GM12878 (cell line): Measurements from ENCODE around the gene CRIM1. TPM values are rescaled to one million over a fixed set of nuclear protein-coding genes. Genes with fewer than 3 reads are reported as not detected.

Experiments
- ATAC-seq: fragments of 200-7000 bp; cut with Tn5 transposase; 3 replicates; pipeline ENCODE4 v1.9.1; 2020; ENCODE audit warnings: mild to moderate bottlenecking, moderate library complexity
- BruUV-seq: library from RNA; stranded (reverse); fragments of 400-500 nt; replicated peaks from 2 replicates; lab custom pipeline; 2021; lab: Mats Ljungman, UMichigan
- CTCF ChIA-PET: fragments of 300-600 bp; sonication (Branson Sonifier 250); formaldehyde crosslinking; extraction: SDS; loops from one replicate; lab custom pipeline; 2021; ENCODE audit warnings: inconsistent platforms; lab: Yijun Ruan, JAX
- POLR2A ChIA-PET: fragments of 350-600 bp; formaldehyde crosslinking; extraction: SDS; loops from one replicate; lab custom pipeline; 2021; ENCODE audit warnings: inconsistent platforms; lab: Charles Lee
- RAD21 ChIA-PET: fragments of 300-600 bp; sonication (Branson Sonifier 250); formaldehyde crosslinking; loops from one replicate; lab custom pipeline; 2023; ENCODE audit warnings: antibody characterized with exemption; ENCODE audit not compliant: unreplicated experiment; lab: Charles Lee
- SMC1A ChIA-PET: fragments of 300-600 bp; sonication (Branson Sonifier 250); formaldehyde crosslinking; loops from one replicate; lab custom pipeline; 2023; ENCODE audit not compliant: unreplicated experiment, uncharacterized antibody; lab: Charles Lee
- DNase-seq: peaks from one replicate; pipeline ENCODE4 v3.0.0-alpha.2; 2011; ENCODE audit warnings: low read depth, low spot score
- FAIRE-seq: peaks from 3 replicates; lab custom pipeline; 2011; peaks lifted over from hg19 to GRCh38; lab: Jason Lieb, UNC
- H2AFZ ChIP-seq: 2 replicates; pipeline ENCODE4 v1.6.0; 2011; ENCODE audit warnings: low read depth, low read length, control low read depth; ENCODE audit not compliant: control insufficient read depth
- H3K27ac ChIP-seq: 2 replicates; pipeline ENCODE4 v1.5.1; 2011; ENCODE audit warnings: control low read depth; ENCODE audit not compliant: control insufficient read depth, insufficient read depth
- H3K27me3 ChIP-seq, 2 experiments: replicated peaks in 1 of 2; 2 replicates each; pipeline versions ENCODE4 v1.6.0 to v1.6.1; 2011; ENCODE audit warnings: low read length in 1 of 2; ENCODE audit not compliant: control insufficient read depth in 2 of 2, insufficient read depth in 2 of 2
- H3K36me3 ChIP-seq, 2 experiments: 2 replicates each; pipeline ENCODE4 v1.5.1; 2011; ENCODE audit warnings: low read length in 1 of 2; ENCODE audit not compliant: control insufficient read depth in 2 of 2, insufficient read depth in 2 of 2
- H3K4me1 ChIP-seq: 2 replicates; pipeline ENCODE4 v1.6.1; 2011; ENCODE audit warnings: mild to moderate bottlenecking, low read length, moderate library complexity, mixed read lengths; ENCODE audit not compliant: control insufficient read depth, insufficient read depth
- H3K4me2 ChIP-seq: 2 replicates; pipeline ENCODE4 v1.6.0; 2011; ENCODE audit warnings: control low read depth; ENCODE audit not compliant: control insufficient read depth, insufficient read depth
- H3K4me3 ChIP-seq: fragments of 200-600 bp; sonication (generic); 2 replicates; pipeline ENCODE4 v1.5.1; 2016
- H3K79me2 ChIP-seq: 2 replicates; pipeline ENCODE4 v1.6.0; 2011; ENCODE audit warnings: low read length; ENCODE audit not compliant: control insufficient read depth, insufficient read depth
- H3K9ac ChIP-seq: 2 replicates; pipeline ENCODE4 v1.8.0; 2011; ENCODE audit warnings: low read length, control low read depth, mixed read lengths; ENCODE audit not compliant: control insufficient read depth, insufficient read depth
- H3K9me3 ChIP-seq: replicated peaks from 3 replicates; pipeline ENCODE4 v1.5.1; 2011; ENCODE audit warnings: mild to moderate bottlenecking, low read length; ENCODE audit not compliant: control insufficient read depth, insufficient read depth
- H4K20me1 ChIP-seq: 2 replicates; pipeline ENCODE4 v1.6.0; 2011; ENCODE audit not compliant: control insufficient read depth, insufficient read depth
- BCLAF1 ChIP-seq: fragments of 450-650 bp; IDR thresholded peaks from 2 replicates; pipeline ENCODE4 v1.6.1; 2017; ENCODE audit warnings: antibody characterized with exemption, mild to moderate bottlenecking, moderate library complexity
- FOS ChIP-seq: IDR thresholded peaks from 3 replicates; pipeline ENCODE4 v1.6.1; 2011; ENCODE audit warnings: borderline replicate concordance; ENCODE audit not compliant: insufficient read length; ENCODE audit errors: extremely low read depth
- MYB ChIP-seq: fragments of 150-350 bp; IDR thresholded peaks from 2 replicates; pipeline ENCODE4 v1.6.1; 2014; ENCODE audit warnings: mild to moderate bottlenecking, low read depth, low read length, borderline replicate concordance
- MYC ChIP-seq: IDR thresholded peaks from 2 replicates; pipeline ENCODE4 v1.6.1; 2011; ENCODE audit warnings: mild to moderate bottlenecking, low read length, moderate library complexity, inconsistent platforms; ENCODE audit not compliant: insufficient read depth, insufficient replicate concordance, insufficient read length, severe bottlenecking
- NR2F1 ChIP-seq: fragments of 450-650 bp; conservative IDR thresholded peaks from 2 replicates; pipeline ENCODE4 v1.6.1; 2017; ENCODE audit warnings: mild to moderate bottlenecking
- TAF1 ChIP-seq: IDR thresholded peaks from 2 replicates; pipeline ENCODE4 v1.6.1; 2011; ENCODE audit warnings: mild to moderate bottlenecking, low read depth, low read length, borderline replicate concordance
- TCF12 ChIP-seq: IDR thresholded peaks from 2 replicates; pipeline ENCODE4 v1.6.1; 2011; ENCODE audit warnings: low read depth, mild to moderate bottlenecking, low read length
- ZBTB40 ChIP-seq: fragments of 450-650 bp; IDR thresholded peaks from 2 replicates; pipeline ENCODE4 v1.6.1; 2016; ENCODE audit warnings: mild to moderate bottlenecking, moderate library complexity, borderline replicate concordance
- WGBS: methylation state at CpG from one replicate; pipeline ENCODE4 v1.1.6; 2016; ENCODE audit warnings: low lambda C conversion rate; ENCODE audit not compliant: insufficient replicate concordance, insufficient coverage; ENCODE audit errors: missing lambda C conversion rate; 5-methylcytosine and 5-hydroxymethylcytosine counted together
- in situ Hi-C: fragments of 300-500 bp; cut with MboI; formaldehyde crosslinking; loops from 9 replicates; pipeline ENCODE4 v1.14.3; 2018; ENCODE audit warnings: mixed read lengths
- intact Hi-C: fragments of 100-400 bp; cut with micrococcal nuclease; formaldehyde crosslinking; loops from one replicate; pipeline ENCODE4 v1.14.2; 2022; ENCODE audit not compliant: unreplicated experiment
- polyA plus RNA-seq, 11 experiments: library from polyadenylated mRNA; depleted of rRNA in 4 of 11; unstranded in 6 of 11; stranded (reverse) in 5 of 11; fragments of >200 nt; fragmentation: Nextera tagmentation in 4 of 11; fragmentation: Illumina TruSeq in 1 of 11; extraction: Ambion mirVana in 4 of 11; extraction: Trizol in 1 of 11; gene quantifications; 1 replicate in 1 of 11; 2 replicates in 10 of 11; pipeline versions ENCODE4 v1.2.1 to v1.2.3, GENCODE V29; 2011 to 2016; ENCODE audit warnings: inconsistent platforms in 2 of 11, missing spikeins in 2 of 11, low read depth in 1 of 11
- total RNA-seq, 4 experiments: library from RNA; depleted of rRNA in 3 of 4; stranded (reverse); fragments of >200 nt in 3 of 4; fragmentation: Illumina TruSeq in 1 of 4; extraction: Trizol in 1 of 4; gene quantifications; 2 replicates each; pipeline versions ENCODE4 v1.2.1 to v1.2.3, GENCODE V29; 2013 to 2021

Gene CRIM1
- total and polyA plus RNA-seq, 10 of the 15 experiments (the other 5 are each of a cell fraction or from before 2014, with no cell fraction given), result 0.42 to 7.4 (median 3.1) TPM

GRCh38 chr2:36452260-36452659 is 96.7 kb downstream of the CRIM1 start:
- H3K4me3 ChIP-seq, result no peak overlapping the region
- H3K4me2 ChIP-seq, result no peak overlapping the region
- no peaks in the 10 kb centered on the region; a peak in 1 of 4 replicates for H3K27me3 ChIP-seq
- FAIRE-seq (no peak), DNase-seq (no peak), ATAC-seq (no peak)
- BruUV-seq, result no TSS peak
- no peaks in the 10 kb centered on the region for H3K36me3 ChIP-seq
- in situ Hi-C loops (no loop called here), intact Hi-C loops (no loop called here)
- POLR2A ChIA-PET, result interaction anchor here (0.6 kb wide), 1 partner anchor 385 kb away, joined by 4 read pairs; no protein-coding TSS in a partner anchor
- RAD21 ChIA-PET, result no interaction called here
- H3K27ac ChIP-seq, result no peak overlapping the region
- H3K4me1 ChIP-seq, result no peaks in the 10 kb centered on the region
- H3K9me3 ChIP-seq, result no peaks in the 10 kb centered on the region
- SMC1A ChIA-PET, result interaction anchor here (0.6 kb wide), 1 partner anchor 88 kb away, joined by 3 read pairs; no protein-coding TSS in a partner anchor
- CTCF ChIA-PET, result interaction anchor here (0.5 kb wide), 1 partner anchor 12 kb away, joined by 3 read pairs; no protein-coding TSS in a partner anchor
- H3K79me2 ChIP-seq, result no peaks in the 10 kb centered on the region
- no peaks in the 10 kb centered on the region for H4K20me1 ChIP-seq
- no peak overlapping the region for H2AFZ ChIP-seq
- H3K9ac ChIP-seq, result no peak overlapping the region
- TF ChIP-seq NR2F1 (no peak), ZBTB40 (no peak), MYC (no peak), TCF12 (no peak), MYB (no peak), FOS (no peak), TAF1 (no peak), BCLAF1 (no peak)
- WGBS, result 14% methylated on average over 3 of the region's 3 CpGs
